ELF-1 (cell line): ENCODE results near the gene MYLIP.

Source experiments
- DNase-seq: peaks from one replicate; pipeline ENCODE4 v3.0.0-alpha.2; 2016; ENCODE audit warnings: low read depth, low spot score

MYLIP gene

GRCh38 chr6:16128759-16129622, at the start of gene MYLIP:
Gene MYLIP, plus strand, starts transcription at chr6:16129086. Its CDS starts 237 bp downstream, at chr6:16129323.
- DNase-seq = peak; percentile 96

DNA sequence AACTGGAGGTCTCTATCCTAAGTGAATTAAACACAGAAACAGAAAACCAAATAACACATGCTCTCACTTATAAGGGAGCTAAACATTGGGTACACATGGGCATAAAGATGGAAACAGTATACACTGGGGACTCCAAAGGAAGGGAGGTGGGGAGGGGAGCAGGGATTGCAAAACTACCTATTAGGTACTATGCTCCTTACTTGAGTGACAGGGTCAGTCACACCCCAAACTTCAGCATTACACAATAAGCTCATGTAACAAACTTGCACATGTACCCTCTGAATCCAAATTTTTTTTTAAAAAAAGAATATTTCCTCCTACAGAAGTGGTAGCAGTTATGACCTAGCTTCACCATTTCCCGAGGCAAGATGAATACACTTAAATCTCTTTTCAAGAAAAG, 49.5 kb upstream of the MYLIP start:
- no peak for DNase-seq

- no peak for DNase-seq
Observed at GRCh38 chr6:16080204-16080603, 48.7 kb upstream of the MYLIP start.

DNA sequence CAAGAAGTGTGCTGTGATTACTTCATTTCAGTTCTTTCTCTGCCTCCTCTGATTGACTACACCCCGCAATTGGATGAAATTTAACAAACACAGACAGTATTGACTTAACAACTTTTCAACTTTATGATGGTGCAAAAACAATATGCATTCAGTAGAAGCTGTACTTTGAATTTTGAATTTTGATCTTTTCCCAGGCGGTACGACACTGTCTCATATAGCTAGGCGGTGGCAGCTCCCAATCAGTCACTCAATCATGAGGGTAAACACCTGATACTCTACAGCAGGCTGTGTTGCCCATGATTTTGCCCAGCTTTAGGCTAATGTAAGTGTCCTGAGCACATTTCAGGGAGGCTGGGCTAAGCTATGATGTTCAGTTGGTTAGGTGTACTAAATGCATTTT, 47.6 kb upstream of the MYLIP start:
- no peak for DNase-seq

DNA sequence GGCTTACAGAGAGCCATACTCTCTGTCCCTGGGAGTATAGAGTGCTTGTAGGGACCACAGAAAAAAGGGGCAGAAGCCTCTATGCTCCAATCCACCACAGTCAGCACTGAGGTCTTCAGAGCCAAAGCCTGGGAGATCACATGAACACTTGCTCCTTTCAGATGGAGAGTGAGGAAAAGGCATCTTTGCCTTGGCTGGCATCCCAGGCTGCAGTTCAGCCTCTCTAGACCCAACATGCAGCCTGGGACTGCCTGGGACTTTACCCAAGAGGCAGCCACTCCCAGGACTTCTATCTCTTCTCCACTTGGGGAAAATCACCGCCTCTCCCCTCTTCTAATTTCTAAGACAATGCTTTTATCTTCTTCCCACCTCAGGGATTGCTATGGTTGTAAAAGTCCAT, 46.5 kb upstream of the MYLIP start:
- DNase-seq = no peak

DNA sequence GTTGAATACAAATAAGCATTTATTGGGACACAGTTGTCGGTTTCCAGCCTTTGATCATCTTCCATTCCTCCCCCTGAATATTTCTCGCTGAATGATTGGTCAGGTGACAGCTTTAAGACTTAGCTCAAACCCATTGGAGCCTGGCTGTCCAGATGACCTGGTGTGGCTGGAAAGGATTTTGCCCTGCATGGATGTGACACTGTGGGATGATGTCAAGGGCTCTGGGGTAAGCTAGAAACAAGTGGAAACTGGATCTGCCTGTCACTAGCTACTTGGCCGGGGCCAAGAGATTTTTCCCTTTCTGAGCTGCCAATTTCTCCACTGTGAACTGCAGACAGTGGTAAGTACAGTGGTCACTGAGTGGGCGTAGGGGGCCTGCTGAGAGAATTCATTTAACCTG, 41.9 kb upstream of the MYLIP start:
- no peak for DNase-seq

DNA sequence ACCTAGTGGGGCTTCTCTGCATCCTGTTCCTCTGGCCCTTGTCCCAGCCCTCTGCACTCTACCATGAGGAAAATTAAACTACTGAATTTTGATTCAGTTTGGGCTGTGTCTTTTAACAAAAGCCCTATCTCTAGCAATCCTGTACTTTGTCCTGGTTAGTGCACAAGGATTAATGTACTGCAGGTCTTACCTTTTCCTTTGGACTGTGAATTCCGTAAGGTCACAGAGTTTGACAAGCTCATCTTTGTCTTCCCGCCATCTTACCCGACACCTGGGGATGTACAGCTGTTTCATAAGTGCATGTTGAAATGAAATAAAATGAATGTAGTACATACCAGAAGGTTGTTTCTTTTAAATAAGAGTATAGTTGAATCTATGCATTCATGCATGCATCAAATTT, 41.5 kb upstream of the MYLIP start:
- DNase-seq = no peak

DNA sequence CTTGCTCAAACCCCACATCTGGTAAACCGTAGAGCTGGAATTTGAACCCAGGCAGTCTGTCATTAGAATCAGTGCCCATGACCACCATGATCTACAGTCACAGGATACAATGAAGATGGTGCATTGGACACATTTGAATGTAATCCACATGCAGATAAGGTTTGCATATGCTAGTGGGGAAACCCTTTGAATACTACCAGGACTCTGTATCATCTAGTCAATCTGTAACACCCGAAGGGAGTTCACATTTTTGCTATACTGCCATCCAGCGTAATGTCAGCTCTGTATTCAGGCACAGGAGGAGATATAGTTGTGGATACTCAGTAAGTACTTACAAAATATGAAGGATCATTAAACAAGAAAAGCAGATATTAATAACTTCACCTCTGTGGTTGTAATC, 40.5 kb upstream of the MYLIP start:
- no peak for DNase-seq

DNA sequence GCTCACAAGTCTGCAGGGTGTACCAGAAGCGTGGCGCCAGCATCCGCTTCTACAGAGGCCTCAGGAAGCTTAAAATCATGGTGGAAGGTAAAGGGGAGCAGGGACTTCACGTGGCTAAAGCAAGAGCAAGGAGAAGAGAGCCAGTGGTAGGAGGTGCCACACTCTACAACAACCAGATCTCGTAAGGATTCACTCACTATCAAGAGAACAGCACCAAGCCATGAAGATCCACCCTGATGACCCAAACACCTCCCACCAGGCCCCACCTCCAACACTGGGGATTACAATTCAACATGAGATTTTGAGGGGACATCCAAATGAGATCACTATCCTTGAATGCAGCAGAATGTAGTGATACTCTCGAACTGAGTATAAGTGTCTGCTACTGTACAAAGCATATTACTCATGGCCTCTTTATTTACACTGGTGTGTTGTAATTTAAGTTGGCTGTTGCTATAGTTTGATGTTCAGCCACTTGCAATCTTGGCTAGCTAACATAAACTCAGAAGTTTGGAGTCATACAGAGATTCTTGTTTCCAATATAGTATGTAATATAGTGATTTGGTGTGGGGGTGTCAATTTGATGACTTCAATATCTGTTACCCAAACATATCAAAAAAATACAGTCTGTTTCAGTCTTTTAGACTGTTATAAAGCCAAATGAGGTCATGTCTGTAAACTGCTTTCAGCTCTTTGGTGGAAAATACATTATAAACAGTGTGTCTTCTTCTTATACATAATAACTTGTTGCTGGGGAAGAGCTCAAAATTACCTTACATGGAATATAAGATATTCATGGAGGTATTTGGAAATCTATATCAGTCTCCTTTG, 39.4 kb upstream of the MYLIP start:
- DNase-seq = no peak

GRCh38 chr6:16090452-16090851, 38.4 kb upstream of the MYLIP start:
- DNase-seq = no peak

- no peak for DNase-seq
Observed at GRCh38 chr6:16090920-16091319, 38.0 kb upstream of the MYLIP start.

- DNase-seq = no peak
Observed at GRCh38 chr6:16092140-16092539, 36.7 kb upstream of the MYLIP start.

GRCh38 chr6:16092990-16093389, 35.9 kb upstream of the MYLIP start:
- no peak for DNase-seq

DNA sequence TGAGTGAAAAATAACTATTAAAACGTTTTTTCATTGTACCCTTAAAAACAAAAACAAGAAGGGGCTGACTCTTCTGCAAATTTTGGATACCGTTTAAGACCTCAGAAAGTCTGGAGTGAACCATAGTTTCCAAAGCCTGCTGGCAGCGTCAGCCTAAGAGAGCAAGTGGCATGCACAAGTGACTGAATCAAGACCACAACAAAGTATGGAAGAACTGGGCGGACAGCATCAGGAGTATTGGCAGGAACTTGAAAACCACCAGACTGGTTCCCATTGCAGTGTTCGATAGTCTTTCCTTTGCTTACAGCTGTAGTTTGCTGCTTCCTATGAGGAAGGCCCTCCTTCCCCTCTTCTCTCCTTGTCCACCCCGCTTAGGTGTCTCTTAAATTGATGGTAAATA, 33.7 kb upstream of the MYLIP start:
- DNase-seq = no peak

DNA sequence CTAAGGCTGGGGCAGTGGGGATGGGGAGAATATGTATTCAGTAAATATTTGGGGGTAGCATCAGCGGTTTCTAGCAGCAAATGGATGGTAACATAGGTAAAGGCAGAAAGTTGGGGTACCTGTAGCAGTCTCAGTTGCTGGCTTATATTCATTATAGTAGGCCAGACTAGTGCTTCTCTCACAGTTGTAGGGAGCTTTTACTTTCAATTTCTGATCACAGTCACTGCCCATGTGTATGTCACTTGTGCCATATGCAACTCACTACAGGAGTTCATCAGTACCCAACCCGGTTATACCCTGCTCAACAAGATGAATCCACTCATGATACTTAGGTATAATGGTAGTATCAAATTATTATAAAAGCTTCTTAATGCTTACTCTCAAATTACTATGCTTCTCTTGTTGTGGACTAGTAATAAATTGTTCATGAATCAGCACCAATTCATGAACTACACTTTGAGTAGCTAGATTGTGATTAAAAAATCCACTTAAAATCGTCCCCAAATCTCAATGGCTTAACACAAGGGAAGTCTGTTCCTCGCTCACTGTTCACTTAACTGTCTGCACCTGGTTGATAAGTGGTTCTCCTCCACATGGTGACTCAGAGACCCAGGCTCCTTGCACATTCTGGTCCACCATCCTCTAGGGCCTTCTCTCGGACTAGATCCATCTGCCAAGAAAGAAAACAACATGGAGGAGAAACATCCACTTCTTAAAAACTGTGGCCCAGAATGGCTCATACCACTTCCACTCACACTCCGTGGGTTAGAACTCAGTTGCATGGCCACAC, 31.3 kb upstream of the MYLIP start:
- no peak for DNase-seq

GRCh38 chr6:16098211-16098610, 30.7 kb upstream of the MYLIP start:
- no peak for DNase-seq

GRCh38 chr6:16102208-16102607, 26.7 kb upstream of the MYLIP start:
- DNase-seq = no peak

DNA sequence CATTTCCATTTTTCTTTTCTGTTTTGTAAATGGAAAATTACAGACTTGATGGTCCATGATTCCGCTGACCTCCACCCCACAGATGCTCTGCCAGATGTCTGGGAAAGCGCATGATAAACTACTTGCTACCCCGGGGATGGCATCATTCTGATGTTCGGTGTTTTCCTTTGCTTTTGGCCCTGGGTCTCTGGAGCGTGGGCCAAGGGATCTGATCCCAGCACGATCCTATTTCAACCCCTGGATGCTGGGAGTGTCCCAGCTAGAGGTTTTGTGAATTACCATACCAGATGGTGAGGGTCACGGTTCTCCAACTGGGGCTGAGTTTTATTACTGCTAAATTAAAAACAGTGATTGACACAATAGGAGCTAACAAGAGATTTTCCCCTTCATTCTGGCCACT, 25.2 kb upstream of the MYLIP start:
- DNase-seq = no peak

GRCh38 chr6:16104624-16105433, 24.1 kb upstream of the MYLIP start:
- no peak for DNase-seq

DNA sequence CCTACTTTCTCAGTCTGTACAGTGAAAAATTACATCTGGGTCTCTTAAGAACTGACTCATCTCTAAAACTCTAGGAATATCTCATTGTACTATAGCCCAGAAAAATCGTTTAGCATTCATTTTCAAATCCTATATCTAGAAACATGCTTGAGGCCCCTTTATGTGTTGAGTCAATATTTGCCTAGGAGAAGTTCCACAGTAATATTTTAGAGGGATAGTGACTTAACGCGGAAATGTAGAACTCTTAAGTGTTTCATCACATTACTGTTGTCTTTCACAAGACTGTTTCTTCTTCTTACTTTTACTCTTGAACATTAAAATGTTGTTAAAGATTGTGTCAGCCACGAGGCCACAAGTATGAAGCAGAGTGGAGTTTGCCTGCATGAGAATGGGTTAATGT, 23.0 kb upstream of the MYLIP start:
- no peak for DNase-seq
